HepG2 (cell line): ENCODE data around the gene MAPK8. TPM values are rescaled to one million over a fixed set of nuclear protein-coding genes. Genes with fewer than 3 reads are reported as not detected.

Experiments used
- ARNTL ChIP-seq: sonication (generic); formaldehyde crosslinking; IDR thresholded peaks from 2 replicates; pipeline ENCODE4 v1.4.0; 2020; ENCODE audit warnings: mild to moderate bottlenecking, missing genetic modification reagents
- BHLHE40 ChIP-seq: IDR thresholded peaks from 2 replicates; pipeline ENCODE4 v1.6.1; 2011; ENCODE audit warnings: low read length, improper control_type of control experiment
- CAMTA2 ChIP-seq: sonication (generic); formaldehyde crosslinking; IDR thresholded peaks from 2 replicates; pipeline ENCODE4 v1.4.0; 2020; ENCODE audit warnings: mild to moderate bottlenecking, missing genetic modification reagents, borderline replicate concordance
- CREB3 ChIP-seq: sonication (generic); formaldehyde crosslinking; IDR thresholded peaks from 2 replicates; pipeline ENCODE4 v1.5.0; 2020; ENCODE audit warnings: missing genetic modification reagents
- HMGXB3 ChIP-seq: sonication (generic); formaldehyde crosslinking; IDR thresholded peaks from 2 replicates; pipeline ENCODE4 v1.4.0; 2020; ENCODE audit warnings: missing genetic modification reagents, borderline replicate concordance
- HOXA7 ChIP-seq: sonication (generic); formaldehyde crosslinking; IDR thresholded peaks from 2 replicates; pipeline ENCODE4 v1.8.1; 2022; ENCODE audit warnings: mild to moderate bottlenecking, missing genetic modification reagents, moderate library complexity
- KDM1A ChIP-seq: IDR thresholded peaks from 2 replicates; pipeline ENCODE4 v1.6.1; 2016; ENCODE audit warnings: missing compliant biosample characterization
- KDM6A ChIP-seq: IDR thresholded peaks from 2 replicates; pipeline ENCODE4 v1.6.1; 2016; ENCODE audit warnings: low read depth
- PRDM10 ChIP-seq: sonication (generic); formaldehyde crosslinking; IDR thresholded peaks from 2 replicates; pipeline ENCODE4 v1.4.0; 2020; ENCODE audit warnings: low read depth, missing genetic modification reagents
- SYNCRIP ChIP-seq: fragments of 200-400 bp; formaldehyde crosslinking; IDR thresholded peaks from 2 replicates; pipeline ENCODE4 v1.6.1; 2018; ENCODE audit warnings: mild to moderate bottlenecking, low read depth, low read length; ENCODE audit not compliant: insufficient read depth
- ZBTB20 ChIP-seq: sonication (generic); formaldehyde crosslinking; IDR thresholded peaks from 2 replicates; pipeline ENCODE4 v1.8.1; 2023; ENCODE audit warnings: missing genetic modification reagents, low read depth, mild to moderate bottlenecking, borderline replicate concordance
- ZNF468 ChIP-seq: sonication (generic); formaldehyde crosslinking; IDR thresholded peaks from 2 replicates; pipeline ENCODE4 v1.8.0; 2022; ENCODE audit warnings: mild to moderate bottlenecking, moderate library complexity, missing genetic modification reagents
- ZNF567 ChIP-seq: sonication (generic); formaldehyde crosslinking; IDR thresholded peaks from 2 replicates; pipeline ENCODE4 v1.8.1; 2023; ENCODE audit warnings: mild to moderate bottlenecking, missing genetic modification reagents, borderline replicate concordance
- ZNF572 ChIP-seq: sonication (generic); formaldehyde crosslinking; IDR thresholded peaks from 2 replicates; pipeline ENCODE4 v1.5.1; 2020; ENCODE audit warnings: mild to moderate bottlenecking, missing genetic modification reagents
- ZNF580 ChIP-seq: IDR thresholded peaks from 2 replicates; pipeline ENCODE4 v1.6.1; 2016; ENCODE audit warnings: low read depth, borderline replicate concordance
- ZNF776 ChIP-seq: sonication (generic); formaldehyde crosslinking; IDR thresholded peaks from 2 replicates; pipeline ENCODE4 v1.4.0; 2020; ENCODE audit warnings: mild to moderate bottlenecking, missing genetic modification reagents
- ZSCAN9 ChIP-seq: IDR thresholded peaks from 2 replicates; pipeline ENCODE4 v1.6.1; 2016; ENCODE audit warnings: borderline replicate concordance
- polyA plus RNA-seq, 8 experiments: library from polyadenylated mRNA; depleted of rRNA in 3 of 8; stranded (reverse) in 7 of 8; unstranded in 1 of 8; fragments of >200 nt; fragmentation: Illumina TruSeq in 4 of 8; extraction: Trizol in 4 of 8; gene quantifications; 2 replicates each; pipeline versions ENCODE4 v1.2.1 to v1.2.3, GENCODE V29; 2011 to 2016; ENCODE audit warnings: low read depth in 4 of 8, missing spikeins in 1 of 8, mixed read lengths in 1 of 8; ENCODE audit not compliant: insufficient read depth in 1 of 8
- total RNA-seq, 5 experiments: library from RNA; depleted of rRNA; stranded (reverse); fragments of >200 nt; fragmentation: Illumina TruSeq; extraction: Trizol; gene quantifications; 2 replicates each; pipeline ENCODE4 v1.2.3, GENCODE V29; 2016; ENCODE audit warnings: low read depth in 1 of 5
- TF ChIP-seq, protein P1 (sequence below): sonication (generic); formaldehyde crosslinking; IDR thresholded peaks from 2 replicates; pipeline ENCODE4 v1.5.0; 2020; ENCODE audit warnings: mild to moderate bottlenecking, missing genetic modification reagents

Gene MAPK8
- total and polyA plus RNA-seq, 2 of the 13 experiments (the other 11 are each of a cell fraction or from before 2014, with no cell fraction given) = 41.6 to 47.3 TPM

- TF ChIP-seq PRDM10 (CRISPR knock-in tag) (no peak), ZNF580 (CRISPR knock-in tag) (peak; percentile 83; the same call in 1 of the 2 replicates), ZBTB20 (CRISPR knock-in tag) (0 out of 2 replicates have a peak, but pooled peaks have one; percentile 40), ZSCAN9 (CRISPR knock-in tag) (peak; percentile 33; the same call in 1 of the 2 replicates), CREB3 (CRISPR knock-in tag) (peak; percentile 68; the same call in 1 of the 2 replicates), SYNCRIP (no peak), HOXA7 (CRISPR knock-in tag) (0 out of 2 replicates have a peak, but pooled peaks have one; percentile 48), ZNF468 (CRISPR knock-in tag) (no peak), ZNF776 (CRISPR knock-in tag) (peak; percentile 95), ARNTL (CRISPR knock-in tag) (peak; percentile 90), BHLHE40 (peak; percentile 87), KDM6A (CRISPR knock-in tag) (no peak), HMGXB3 (no peak), KDM1A (CRISPR knock-in tag) (no peak), ZNF572 (CRISPR knock-in tag) (no peak), CAMTA2 (CRISPR knock-in tag) (peak; percentile 95; the same call in 1 of the 2 replicates), ZNF567 (CRISPR knock-in tag) (no peak)
- TF ChIP-seq, protein P1, sequence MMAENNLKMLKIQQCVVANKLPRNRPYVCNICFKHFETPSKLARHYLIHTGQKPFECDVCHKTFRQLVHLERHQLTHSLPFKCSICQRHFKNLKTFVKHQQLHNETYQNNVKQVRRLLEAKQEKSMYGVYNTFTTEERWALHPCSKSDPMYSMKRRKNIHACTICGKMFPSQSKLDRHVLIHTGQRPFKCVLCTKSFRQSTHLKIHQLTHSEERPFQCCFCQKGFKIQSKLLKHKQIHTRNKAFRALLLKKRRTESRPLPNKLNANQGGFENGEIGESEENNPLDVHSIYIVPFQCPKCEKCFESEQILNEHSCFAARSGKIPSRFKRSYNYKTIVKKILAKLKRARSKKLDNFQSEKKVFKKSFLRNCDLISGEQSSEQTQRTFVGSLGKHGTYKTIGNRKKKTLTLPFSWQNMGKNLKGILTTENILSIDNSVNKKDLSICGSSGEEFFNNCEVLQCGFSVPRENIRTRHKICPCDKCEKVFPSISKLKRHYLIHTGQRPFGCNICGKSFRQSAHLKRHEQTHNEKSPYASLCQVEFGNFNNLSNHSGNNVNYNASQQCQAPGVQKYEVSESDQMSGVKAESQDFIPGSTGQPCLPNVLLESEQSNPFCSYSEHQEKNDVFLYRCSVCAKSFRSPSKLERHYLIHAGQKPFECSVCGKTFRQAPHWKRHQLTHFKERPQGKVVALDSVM (CRISPR knock-in tag) = no peak
Measured at GRCh38 chr10:48306265-48306869, at the start of gene MAPK8 (continued).
